ENCODE measurements around the gene ATP8B4. TPM values are rescaled to one million over a fixed set of nuclear protein-coding genes. Genes with fewer than 3 reads are reported as not detected.

ATP8B4 gene
- total and polyA plus RNA-seq, 2 donors (not counting 1 experiment from before 2014, with no cell fraction given): 3.5 to 19.5 TPM

DNA sequence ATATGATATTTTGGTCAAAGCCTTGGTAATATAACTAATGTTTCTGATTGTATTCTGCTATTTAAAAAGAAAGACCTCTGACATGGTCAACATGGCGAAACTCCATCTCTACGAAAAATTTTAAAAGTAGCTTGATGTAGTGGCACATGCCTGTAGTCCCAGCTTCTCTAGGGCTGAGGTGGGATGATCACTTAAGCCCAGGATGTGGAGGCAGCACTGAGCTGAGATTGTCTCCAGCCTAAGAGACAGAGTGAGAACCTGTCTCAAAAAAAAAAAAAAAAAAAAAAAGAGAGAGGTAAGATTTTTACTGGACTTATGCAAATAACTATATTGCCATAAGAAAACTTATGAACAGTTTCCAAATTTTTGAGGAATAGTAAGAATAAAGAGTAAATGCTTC, 32.4 kb upstream of the ATP8B4 start:
- DNase-seq (ENCODE audit: low read depth in 2 of 2): no peak
- Histone ChIP-seq H4K20me1 (ENCODE audit: control insufficient read depth, extremely low read depth, insufficient read depth, low read length) (no peaks in the 10 kb centered on the region), H3K36me3 (ENCODE audit: control insufficient read depth, insufficient read depth, low read length) (no peaks in the 10 kb centered on the region), H3K4me1 (ENCODE audit: control insufficient read depth, extremely low read depth, insufficient read depth, low read length) (no peaks in the 10 kb centered on the region), H2AFZ (ENCODE audit: low read length) (no peak overlapping the region), H3K4me3 (replicated peaks in 1 of 4; ENCODE audit: control extremely low read depth in 1 of 4, insufficient read depth in 1 of 4, low read depth in 3 of 4, low read length in 4 of 4) (no peak overlapping the region), H3K27me3 (ENCODE audit: control insufficient read depth, insufficient read depth, low read length) (no peaks in the 10 kb centered on the region), H3K27ac (ENCODE audit: insufficient read depth, low read length) (no peak overlapping the region), H3K4me2 (ENCODE audit: extremely low read depth, insufficient read depth, low read length) (no peak overlapping the region), H3K9me3 (ENCODE audit: control insufficient read depth, insufficient read depth, low read depth, low read length) (no peaks in the 10 kb centered on the region), H3K79me2 (ENCODE audit: control insufficient read depth, insufficient read depth, low read length) (no peaks in the 10 kb centered on the region), H3K9ac (ENCODE audit: insufficient read depth, low read length) (no peak overlapping the region)
- TF ChIP-seq CTCF (conservative IDR thresholded peaks at IDR 0.05 in 1 of 2, IDR thresholded peaks at IDR 0.05 in 1 of 2; ENCODE audit: low read depth in 1 of 2, low read length in 2 of 2) (no peak), EZH2 (IDR thresholded peaks at IDR 0.05; ENCODE audit: low read length, missing control alignments) (no peak)

GRCh38 chr15:50150851-50151250, 31.8 kb upstream of the ATP8B4 start:
- no peak overlapping the region for H3K4me2 ChIP-seq (ENCODE audit: extremely low read depth, insufficient read depth, low read length)
- H3K4me1 ChIP-seq (ENCODE audit: control insufficient read depth, extremely low read depth, insufficient read depth, low read length): no peaks in the 10 kb centered on the region
- TF ChIP-seq EZH2 (IDR thresholded peaks at IDR 0.05; ENCODE audit: low read length, missing control alignments) (no peak), CTCF (conservative IDR thresholded peaks at IDR 0.05 in 1 of 2, IDR thresholded peaks at IDR 0.05 in 1 of 2; ENCODE audit: low read depth in 1 of 2, low read length in 2 of 2) (no peak)
- no peak overlapping the region for H3K27ac ChIP-seq (ENCODE audit: insufficient read depth, low read length)
- H4K20me1 ChIP-seq (ENCODE audit: control insufficient read depth, extremely low read depth, insufficient read depth, low read length): no peaks in the 10 kb centered on the region
- H3K9me3 ChIP-seq (ENCODE audit: control insufficient read depth, insufficient read depth, low read depth, low read length): no peaks in the 10 kb centered on the region
- no peak overlapping the region for H3K9ac ChIP-seq (ENCODE audit: insufficient read depth, low read length)
- H3K36me3 ChIP-seq (ENCODE audit: control insufficient read depth, insufficient read depth, low read length): no peaks in the 10 kb centered on the region
- no peak for DNase-seq (ENCODE audit: low read depth in 2 of 2)
- no peaks in the 10 kb centered on the region for H3K79me2 ChIP-seq (ENCODE audit: control insufficient read depth, insufficient read depth, low read length)
- H2AFZ ChIP-seq (ENCODE audit: low read length): no peak overlapping the region
- H3K27me3 ChIP-seq (ENCODE audit: control insufficient read depth, insufficient read depth, low read length): no peaks in the 10 kb centered on the region
- no peak overlapping the region for H3K4me3 ChIP-seq (replicated peaks in 1 of 4; ENCODE audit: control extremely low read depth in 1 of 4, insufficient read depth in 1 of 4, low read depth in 3 of 4, low read length in 4 of 4)

GRCh38 chr15:50150349-50150748, 31.3 kb upstream of the ATP8B4 start:
- Histone ChIP-seq H3K4me3 (replicated peaks in 1 of 4; ENCODE audit: control extremely low read depth in 1 of 4, insufficient read depth in 1 of 4, low read depth in 3 of 4, low read length in 4 of 4) (no peak overlapping the region), H3K9ac (ENCODE audit: insufficient read depth, low read length) (no peak overlapping the region), H3K9me3 (ENCODE audit: control insufficient read depth, insufficient read depth, low read depth, low read length) (no peaks in the 10 kb centered on the region), H3K4me2 (ENCODE audit: extremely low read depth, insufficient read depth, low read length) (no peak overlapping the region), H3K4me1 (ENCODE audit: control insufficient read depth, extremely low read depth, insufficient read depth, low read length) (no peaks in the 10 kb centered on the region), H4K20me1 (ENCODE audit: control insufficient read depth, extremely low read depth, insufficient read depth, low read length) (no peaks in the 10 kb centered on the region), H3K27me3 (ENCODE audit: control insufficient read depth, insufficient read depth, low read length) (no peaks in the 10 kb centered on the region), H3K79me2 (ENCODE audit: control insufficient read depth, insufficient read depth, low read length) (no peaks in the 10 kb centered on the region), H2AFZ (ENCODE audit: low read length) (no peak overlapping the region), H3K27ac (ENCODE audit: insufficient read depth, low read length) (no peak overlapping the region), H3K36me3 (ENCODE audit: control insufficient read depth, insufficient read depth, low read length) (no peaks in the 10 kb centered on the region)
- no peak for DNase-seq (ENCODE audit: low read depth in 2 of 2)
- TF ChIP-seq EZH2 (IDR thresholded peaks at IDR 0.05; ENCODE audit: low read length, missing control alignments) (no peak), CTCF (conservative IDR thresholded peaks at IDR 0.05 in 1 of 2, IDR thresholded peaks at IDR 0.05 in 1 of 2; ENCODE audit: low read depth in 1 of 2, low read length in 2 of 2) (no peak)
